C4-2B (cell line): Measurements from ENCODE around the gene IGF2R.

Experiments
- H3K27ac ChIP-seq: fragments of 450-650 bp; 2 replicates; pipeline ENCODE4 v1.5.1; 2017
- ZFX ChIP-seq: fragments of 450-650 bp; IDR thresholded peaks from 2 replicates; pipeline ENCODE4 v1.6.1; 2017
- TF ChIP-seq, protein P1 (sequence below): fragments of 450-650 bp; conservative IDR thresholded peaks from 2 replicates; pipeline ENCODE4 v1.5.1; 2017; ENCODE audit warnings: mild to moderate bottlenecking

Gene IGF2R

DNA sequence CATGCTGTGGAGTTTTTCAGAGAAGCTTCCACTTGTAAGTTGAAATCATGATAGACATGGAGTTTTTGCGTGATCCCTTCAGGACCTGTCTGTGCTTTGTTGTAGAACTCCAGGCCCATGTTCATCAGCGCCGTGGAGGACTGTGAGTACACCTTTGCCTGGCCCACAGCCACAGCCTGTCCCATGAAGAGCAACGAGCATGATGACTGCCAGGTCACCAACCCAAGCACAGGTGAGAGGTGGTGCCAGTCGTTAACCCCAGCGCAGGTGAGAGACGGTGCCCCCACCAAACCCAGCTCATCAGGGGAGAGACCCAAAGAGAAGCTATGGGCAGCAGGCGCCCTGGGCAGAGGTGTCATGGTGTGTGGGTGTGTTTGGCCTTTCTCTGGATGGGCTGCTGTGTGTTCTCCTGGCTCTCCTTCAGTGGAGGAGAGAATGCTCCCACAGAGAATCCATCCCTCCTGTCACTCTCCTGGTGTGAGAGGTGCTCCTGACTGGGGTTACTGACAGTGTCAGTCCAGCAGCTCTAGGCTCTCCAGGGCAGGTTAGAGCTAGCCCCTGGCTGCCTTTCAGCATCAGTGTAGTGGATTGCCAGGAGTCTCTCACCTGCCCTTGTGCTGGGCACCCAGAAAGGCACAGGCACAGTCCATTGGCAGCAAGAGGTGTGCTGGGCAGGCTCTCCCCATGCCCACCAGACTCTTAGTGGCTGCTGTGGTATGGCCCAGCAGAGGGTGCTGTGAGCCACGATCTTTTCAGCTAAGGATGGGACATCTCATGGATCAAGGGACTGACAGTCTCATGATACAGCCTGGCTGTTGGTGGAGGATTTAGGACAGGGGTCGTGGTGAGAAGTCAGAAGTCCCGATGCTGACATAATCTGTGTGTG lies 103.2 kb downstream of the IGF2R start:
- TF ChIP-seq, protein P1, sequence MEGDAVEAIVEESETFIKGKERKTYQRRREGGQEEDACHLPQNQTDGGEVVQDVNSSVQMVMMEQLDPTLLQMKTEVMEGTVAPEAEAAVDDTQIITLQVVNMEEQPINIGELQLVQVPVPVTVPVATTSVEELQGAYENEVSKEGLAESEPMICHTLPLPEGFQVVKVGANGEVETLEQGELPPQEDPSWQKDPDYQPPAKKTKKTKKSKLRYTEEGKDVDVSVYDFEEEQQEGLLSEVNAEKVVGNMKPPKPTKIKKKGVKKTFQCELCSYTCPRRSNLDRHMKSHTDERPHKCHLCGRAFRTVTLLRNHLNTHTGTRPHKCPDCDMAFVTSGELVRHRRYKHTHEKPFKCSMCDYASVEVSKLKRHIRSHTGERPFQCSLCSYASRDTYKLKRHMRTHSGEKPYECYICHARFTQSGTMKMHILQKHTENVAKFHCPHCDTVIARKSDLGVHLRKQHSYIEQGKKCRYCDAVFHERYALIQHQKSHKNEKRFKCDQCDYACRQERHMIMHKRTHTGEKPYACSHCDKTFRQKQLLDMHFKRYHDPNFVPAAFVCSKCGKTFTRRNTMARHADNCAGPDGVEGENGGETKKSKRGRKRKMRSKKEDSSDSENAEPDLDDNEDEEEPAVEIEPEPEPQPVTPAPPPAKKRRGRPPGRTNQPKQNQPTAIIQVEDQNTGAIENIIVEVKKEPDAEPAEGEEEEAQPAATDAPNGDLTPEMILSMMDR, result no peak
- no peak for TF ChIP-seq ZFX
- H3K27ac ChIP-seq, result no peak overlapping the region

DNA sequence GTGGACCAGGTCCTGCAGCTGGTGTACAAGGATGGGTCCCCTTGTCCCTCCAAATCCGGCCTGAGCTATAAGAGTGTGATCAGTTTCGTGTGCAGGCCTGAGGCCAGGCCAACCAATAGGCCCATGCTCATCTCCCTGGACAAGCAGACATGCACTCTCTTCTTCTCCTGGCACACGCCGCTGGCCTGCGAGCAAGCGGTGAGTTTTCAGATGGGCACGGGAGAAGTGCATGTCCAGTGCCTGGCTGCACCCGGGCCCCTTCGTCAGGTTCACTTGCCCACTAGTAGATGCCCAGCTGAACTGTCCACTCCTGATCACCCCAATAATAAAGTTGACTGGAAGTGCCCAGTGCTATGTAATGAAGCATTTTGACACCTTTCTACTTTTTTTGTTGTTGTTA lies 104.4 kb downstream of the IGF2R start:
- no peak overlapping the region for H3K27ac ChIP-seq
- TF ChIP-seq, protein P1, result no peak
- TF ChIP-seq ZFX, result no peak

DNA sequence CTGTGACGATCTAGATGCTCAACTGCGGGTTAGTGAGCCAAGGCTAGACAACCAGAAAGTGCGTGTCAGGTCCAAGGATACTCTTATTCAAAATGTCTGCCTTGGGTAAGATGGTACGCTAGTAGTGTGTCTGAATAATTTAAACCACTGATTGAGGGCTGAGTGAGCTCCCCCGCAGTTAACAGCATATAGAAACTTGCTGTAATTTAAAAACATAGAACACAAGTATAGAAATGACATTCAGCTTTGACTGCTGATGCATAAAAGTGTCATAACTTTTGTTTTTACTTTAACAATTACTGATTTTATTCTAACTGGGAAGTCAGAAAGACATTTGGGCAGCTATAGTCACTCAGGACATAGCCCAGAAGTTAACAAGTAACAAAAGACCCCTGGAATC lies 107.1 kb downstream of the IGF2R start:
- TF ChIP-seq ZFX, result no peak
- TF ChIP-seq, protein P1, result no peak

DNA sequence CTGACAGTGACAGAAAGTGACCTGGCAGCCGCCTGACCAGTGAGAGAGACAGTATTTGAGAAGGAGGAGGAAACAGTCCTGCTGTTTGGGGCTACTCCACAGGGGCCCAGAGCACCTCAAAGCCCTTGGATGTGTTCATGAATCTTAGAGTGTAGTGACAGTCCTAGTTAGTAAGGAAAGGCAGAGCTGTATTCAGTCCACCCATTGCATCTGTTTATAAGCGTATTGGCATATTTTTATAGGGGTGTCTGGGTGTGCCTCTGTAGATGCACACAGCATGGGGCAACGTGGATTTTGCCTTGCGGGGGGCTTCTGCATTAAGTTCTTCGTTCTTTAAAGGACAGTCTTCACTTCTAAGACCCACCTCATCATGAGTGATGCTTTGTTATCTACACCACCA lies 108.1 kb downstream of the IGF2R start:
- H3K27ac ChIP-seq, result no peak overlapping the region
- TF ChIP-seq, protein P1, result no peak
- no peak for TF ChIP-seq ZFX

More for the DNA sequence above, 107.1 kb downstream of the IGF2R start:
- no peak overlapping the region for H3K27ac ChIP-seq

DNA sequence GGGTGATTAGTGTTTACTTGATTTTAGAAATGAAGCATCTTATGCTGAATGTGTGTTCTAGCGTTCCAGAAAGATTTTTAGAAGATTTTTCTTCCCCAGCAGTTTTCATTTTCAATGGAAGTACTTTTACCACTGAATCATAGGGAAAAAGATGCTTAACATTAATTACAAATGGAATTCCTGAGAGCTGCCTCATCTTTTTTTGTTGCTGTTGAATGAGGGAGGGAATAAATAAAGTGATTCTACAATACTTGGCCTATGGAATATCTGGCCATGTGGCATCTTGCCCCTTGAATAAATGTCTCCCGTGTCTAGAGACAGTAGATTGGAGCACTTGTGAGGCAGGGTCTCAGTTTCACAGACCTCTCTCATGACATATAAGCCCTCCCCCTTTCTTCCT lies 108.6 kb downstream of the IGF2R start:
- H3K27ac ChIP-seq, result no peak overlapping the region
- TF ChIP-seq, protein P1, result no peak
- no peak for TF ChIP-seq ZFX

DNA sequence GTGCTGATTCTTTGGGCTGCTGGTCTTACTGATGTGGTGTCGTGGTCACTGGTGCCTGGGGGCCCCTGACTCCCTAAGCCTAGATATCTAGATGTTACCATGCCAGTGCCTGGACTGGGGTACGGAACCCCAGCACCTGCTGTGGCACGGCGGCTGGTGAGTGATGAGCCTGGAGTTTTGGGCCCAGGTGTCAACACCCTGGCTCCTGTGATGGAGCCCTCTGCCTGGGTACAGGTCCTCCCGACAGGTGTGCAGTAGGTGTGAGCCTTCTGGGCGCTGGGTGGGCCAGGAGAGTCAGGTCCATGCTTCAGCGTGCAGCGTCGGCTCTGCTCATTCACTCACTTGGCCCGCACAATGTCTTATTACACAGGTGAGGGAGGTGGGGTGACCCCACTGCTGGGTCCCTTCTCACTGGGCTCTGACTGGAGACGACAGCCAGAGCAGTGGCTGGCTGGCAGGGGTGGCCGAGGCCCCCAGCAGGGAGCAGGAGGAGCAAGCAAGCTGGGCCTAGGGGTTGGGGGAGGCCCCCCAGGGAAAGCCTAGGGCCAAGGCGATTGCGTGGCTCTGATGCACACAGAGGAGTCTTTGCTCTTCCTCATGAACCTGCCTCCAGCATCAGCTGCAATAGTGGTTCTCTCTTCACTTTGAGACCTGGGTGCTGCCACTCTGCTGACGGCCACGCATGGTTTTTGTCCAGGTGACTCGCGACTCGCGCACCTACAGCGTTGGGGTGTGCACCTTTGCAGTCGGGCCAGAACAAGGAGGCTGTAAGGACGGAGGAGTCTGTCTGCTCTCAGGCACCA lies 110.2 kb downstream of the IGF2R start:
- no peak overlapping the region for H3K27ac ChIP-seq
- TF ChIP-seq, protein P1, result no peak
- no peak for TF ChIP-seq ZFX

DNA sequence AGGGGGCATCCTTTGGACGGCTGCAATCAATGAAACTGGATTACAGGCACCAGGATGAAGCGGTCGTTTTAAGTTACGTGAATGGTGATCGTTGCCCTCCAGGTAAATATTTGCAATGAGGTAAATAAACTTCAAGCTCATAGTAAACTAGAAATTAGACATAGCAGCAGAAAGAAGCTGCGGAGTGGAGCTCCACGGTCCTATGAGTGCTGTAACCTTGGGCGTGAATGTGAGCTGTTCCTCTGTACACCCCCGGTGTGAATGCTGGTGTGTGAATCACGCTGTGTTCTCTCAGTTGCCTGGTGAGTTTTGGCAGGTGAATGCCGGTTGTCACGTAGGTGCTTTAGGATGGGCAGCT lies 110.8 kb downstream of the IGF2R start:
- TF ChIP-seq, protein P1, result no peak
- no peak for TF ChIP-seq ZFX
- H3K27ac ChIP-seq, result no peak overlapping the region
